RPMI8226 (cell line): ENCODE measurements around the gene LHFPL3.
"Not testable (repeated sequence)": the region's sequence is repeated elsewhere in the genome, so short reads cannot be mapped to it uniquely, and the experiment has no call there.

Experiments used
- DNase-seq: peaks from one replicate; pipeline ENCODE4 v3.0.0-alpha.2; 2015

LHFPL3 gene

DNA sequence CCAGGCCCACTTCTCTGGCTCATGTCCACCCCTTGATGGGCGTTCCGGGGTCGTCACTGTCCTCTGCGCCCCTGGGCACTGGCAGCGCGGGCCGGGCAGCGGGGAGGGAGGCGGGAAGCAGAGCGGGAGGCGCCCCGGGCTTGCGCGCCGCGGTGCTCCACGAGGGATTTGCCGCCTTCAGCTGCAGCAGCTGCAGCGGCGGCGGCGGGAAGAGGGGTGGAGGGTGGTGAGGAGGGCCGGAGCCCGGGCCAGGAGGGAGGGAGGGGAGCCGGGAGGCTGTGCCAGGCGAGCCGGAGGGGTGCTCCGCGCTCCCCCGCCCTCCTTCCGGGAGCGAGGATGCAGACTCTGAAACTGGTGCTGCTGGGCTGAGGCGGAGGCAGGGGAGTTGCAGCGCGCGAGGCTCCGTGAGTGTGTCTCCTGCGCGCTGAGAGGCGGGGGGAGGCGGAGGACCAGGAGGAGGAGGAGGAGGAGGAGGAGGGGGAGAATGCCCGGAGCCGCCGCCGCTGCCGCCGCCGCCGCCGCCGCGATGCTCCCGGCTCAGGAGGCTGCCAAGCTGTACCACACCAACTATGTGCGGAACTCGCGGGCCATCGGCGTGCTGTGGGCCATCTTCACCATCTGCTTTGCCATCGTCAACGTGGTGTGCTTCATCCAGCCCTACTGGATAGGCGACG is at the start of gene LHFPL3:
TSS of gene LHFPL3 (plus strand) at position 308 of the 674 bp plus-strand sequence.
- no peak for DNase-seq

DNA sequence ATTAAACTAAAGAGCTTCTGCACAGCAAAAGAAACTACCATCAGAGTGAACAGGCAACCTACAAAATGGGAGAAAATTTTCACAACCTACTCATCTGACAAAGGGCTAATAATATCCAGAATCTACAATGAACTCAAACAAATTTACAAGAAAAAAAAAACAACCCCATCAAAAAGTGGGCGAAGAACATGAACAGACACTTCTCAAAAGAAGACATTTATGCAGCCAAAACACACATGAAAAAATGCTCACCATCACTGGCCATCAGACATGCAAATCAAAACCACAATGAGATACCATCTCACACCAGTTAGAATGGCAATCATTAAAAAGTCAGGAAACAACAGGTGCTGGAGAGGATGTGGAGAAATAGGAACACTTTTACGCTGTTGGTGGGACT is 46.7 kb upstream of the LHFPL3 start:
- not testable (repeated sequence) for DNase-seq

DNA sequence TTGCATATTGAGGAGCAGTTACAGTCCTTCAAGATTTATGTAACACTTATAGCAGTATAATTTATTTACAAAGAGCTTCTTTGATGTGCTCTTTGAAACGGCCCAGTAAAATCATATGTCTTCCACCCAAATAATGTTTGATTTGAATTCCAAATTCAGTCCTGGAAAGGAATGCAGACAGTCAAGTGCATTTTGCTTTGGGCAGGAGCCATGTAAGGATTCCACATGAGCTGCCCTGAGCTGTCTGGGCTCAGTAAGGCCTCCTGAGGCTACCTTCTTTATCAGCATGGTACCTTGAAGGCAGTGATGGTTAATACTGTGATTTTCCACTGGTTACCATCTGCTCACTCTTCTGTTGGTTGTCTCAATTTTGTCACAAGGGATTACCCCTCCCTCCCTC is 41.6 kb upstream of the LHFPL3 start:
- no peak for DNase-seq

DNA sequence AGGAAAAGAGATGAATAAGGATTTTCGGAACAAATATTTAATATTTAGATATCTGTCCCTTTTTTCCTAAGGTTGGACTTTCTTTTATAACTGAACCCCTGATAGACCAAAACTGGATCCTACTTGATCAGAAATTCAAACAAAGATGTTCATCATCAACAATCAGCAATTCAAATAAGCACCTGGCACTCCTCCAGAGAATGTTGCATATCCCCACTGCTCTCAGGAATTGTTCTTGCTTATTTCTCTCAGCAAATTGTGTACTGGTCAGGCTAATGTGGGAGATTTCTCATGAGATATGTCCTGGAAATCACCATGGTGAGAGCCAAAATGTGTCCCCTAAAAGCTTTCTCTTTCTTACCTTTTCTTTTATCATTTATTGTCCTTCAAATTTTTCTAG is 40.3 kb upstream of the LHFPL3 start:
- no peak for DNase-seq

DNA sequence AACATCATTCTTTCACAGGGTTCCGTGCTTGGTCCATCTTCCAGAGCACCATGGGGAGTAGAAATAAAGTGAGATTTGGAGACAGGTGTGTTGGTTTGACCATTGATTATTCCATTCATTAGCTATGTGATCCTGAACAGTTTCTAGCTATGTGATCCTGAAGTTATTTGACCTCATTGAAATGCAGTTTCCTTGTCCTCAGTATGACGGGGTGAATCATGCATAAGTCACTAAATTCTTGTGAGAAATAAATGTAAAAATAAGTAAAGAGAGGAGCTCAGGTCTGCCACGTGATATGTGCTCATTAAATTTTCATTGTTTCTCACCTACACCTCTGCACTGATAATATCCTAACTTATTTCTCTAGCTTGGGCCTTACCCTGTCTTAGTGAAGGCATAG is 34.1 kb upstream of the LHFPL3 start:
- no peak for DNase-seq

DNA sequence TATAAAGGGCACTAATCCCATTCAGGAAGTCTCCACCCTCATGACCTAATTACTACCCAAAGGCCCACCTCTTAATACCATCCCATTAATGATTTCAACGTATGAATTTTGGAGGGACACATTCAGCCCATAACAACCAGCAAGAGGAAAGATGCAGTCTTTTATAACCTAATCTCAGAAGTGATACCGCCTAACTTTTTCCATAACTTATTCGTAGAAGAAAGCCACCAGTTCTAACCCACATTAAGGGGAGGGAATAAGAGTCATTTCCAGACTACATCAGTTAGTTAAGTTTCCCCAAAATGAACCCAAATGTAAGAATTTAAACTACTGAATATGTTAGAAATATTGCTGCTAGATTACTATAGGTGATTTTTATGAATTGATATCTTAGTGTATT is 32.1 kb upstream of the LHFPL3 start:
- no peak for DNase-seq

DNA sequence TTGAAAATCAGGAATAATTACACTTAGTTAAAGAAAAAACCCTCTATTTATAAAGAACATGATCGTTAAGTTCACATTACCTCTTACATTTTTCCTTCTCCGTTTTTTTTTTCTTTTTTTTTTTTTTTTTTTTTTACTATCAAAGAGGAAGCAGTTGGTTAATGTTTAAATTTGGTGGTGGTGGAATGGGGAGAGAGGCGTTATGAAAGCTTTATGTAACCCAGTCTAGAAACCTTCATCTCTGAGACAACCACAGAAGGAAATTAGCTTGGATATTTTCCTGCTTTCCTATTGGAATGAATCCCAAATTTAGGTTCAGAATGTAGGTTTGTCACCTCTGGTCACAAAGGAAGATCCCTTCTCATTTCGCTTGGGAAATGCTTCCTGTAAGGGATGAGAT is 31.5 kb upstream of the LHFPL3 start:
- no peak for DNase-seq

DNA sequence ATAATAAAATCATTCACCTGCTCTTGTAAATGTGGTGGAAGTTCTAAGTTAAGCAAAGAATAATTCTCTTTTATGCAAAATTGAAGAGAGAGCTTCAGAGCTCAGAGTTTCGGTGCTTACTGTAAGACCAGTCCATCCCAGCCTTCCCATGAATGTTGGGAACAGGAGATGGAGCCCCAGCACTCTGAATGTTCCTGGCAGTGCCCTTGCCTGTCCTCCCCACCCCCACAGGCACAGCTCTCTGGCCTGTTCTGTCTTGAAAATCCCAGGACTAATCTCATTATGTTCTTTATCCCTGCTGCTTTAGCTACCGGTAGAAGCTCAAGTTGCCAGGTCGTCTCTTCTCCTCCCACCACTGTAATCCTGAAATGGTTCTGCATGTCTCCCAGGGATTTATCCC is 29.1 kb upstream of the LHFPL3 start:
- no peak for DNase-seq

DNA sequence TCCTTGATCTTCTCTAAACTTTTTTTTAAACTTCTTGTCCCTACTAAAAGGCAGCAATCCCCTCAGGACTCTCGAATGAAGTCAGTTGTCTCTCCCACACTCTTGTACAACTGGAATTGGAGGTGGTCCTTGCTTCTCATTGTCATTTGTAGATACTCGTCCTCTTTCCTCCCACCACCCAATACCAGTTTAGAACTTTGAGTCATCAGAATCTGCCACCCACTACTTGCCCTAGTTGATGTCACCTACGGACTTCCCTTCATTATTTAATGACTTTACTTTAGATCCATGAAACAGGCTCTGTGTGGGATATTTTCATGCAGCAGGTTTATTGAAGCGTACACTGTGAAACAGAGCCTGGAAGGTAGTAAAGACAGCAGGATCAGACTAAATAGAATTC is 28.6 kb upstream of the LHFPL3 start:
- no peak for DNase-seq

DNA sequence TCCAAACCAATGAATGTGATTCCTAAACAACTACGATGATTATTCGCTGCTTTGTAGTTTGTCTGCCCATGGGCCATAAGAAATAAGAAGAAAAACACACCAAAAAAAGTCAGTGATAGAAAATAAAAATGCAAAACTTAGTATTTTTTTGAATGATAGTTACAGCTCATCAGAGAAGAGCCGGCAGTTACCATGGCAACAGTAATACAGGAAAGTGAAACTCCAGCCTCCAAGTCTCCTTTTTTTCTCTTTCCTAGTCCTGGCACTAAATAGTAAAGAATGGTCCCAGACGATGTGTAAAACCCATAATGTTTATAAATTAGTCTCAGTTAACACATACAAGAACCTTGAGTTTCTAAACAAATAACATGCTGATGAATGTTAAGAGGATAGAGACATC is 21.6 kb upstream of the LHFPL3 start:
- DNase-seq, result no peak

DNA sequence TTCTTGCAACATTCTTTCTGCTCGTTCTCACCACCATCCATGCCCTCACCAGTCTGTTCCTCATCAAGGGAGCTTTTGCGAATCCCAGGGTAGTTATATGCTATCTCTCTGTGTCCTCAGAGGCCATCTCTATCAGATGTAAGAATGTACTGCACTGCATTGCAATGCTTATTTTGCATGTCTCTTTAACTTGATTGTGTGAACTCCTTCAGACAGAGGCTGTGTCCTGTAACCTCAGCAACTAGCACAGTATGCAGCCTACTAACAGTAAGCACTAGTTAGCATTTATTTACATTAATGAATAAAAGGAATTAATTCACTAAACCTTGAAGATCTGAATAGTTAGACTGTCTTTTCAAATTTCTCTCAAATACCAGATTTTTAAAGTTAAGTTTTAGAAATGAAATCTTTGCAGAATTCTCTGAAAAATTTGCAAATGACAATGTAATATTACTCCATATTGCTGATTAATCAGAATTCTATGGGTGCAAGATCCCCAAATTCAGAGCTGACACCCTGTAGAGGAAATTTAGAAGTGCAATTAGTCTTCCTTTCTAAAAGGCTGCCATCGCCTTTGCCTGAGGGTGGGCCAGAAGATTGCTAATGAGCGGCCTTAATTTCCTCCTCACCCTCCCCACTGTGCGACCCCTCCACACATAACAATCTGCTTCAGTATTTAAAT is 10.3 kb upstream of the LHFPL3 start:
- no peak for DNase-seq

DNA sequence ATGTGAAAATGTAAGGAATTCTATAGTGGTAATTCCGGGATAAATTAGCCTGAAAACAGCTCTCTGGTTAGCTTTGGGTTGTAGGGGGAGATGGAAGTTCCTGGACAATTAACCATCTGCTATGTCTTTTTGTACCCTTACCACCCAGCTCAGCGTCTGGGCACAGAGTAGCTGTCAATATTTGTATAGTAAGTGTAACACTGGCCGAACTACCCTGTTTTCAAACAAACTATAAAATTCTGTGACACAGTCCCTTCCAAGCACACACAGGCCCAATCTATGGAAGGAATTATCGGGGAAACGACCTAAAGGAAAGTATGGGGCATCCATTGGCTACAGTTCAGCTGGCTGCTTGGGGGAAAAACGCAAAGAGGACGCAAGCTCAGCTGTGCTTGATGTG is 869 bp upstream of the LHFPL3 start:
- DNase-seq, result no peak

DNA sequence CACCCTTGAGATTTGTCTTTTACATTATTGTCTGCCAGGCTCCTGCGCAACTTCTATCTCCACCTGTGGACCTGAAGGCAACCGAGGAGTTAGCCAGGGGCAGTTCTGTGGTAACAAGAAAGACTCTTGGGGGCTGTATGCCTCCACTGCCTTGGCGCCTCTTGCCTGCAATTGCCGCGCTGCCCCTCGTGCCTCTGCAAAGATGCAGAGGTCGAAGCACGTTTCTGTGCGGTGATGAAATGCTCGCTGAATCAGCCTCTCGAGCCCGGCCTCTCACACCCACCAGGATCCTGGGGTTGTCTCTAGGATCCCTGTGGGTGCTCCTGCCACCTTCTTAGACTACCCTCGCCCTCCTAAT is 486 bp upstream of the LHFPL3 start:
- DNase-seq, result no peak

DNA sequence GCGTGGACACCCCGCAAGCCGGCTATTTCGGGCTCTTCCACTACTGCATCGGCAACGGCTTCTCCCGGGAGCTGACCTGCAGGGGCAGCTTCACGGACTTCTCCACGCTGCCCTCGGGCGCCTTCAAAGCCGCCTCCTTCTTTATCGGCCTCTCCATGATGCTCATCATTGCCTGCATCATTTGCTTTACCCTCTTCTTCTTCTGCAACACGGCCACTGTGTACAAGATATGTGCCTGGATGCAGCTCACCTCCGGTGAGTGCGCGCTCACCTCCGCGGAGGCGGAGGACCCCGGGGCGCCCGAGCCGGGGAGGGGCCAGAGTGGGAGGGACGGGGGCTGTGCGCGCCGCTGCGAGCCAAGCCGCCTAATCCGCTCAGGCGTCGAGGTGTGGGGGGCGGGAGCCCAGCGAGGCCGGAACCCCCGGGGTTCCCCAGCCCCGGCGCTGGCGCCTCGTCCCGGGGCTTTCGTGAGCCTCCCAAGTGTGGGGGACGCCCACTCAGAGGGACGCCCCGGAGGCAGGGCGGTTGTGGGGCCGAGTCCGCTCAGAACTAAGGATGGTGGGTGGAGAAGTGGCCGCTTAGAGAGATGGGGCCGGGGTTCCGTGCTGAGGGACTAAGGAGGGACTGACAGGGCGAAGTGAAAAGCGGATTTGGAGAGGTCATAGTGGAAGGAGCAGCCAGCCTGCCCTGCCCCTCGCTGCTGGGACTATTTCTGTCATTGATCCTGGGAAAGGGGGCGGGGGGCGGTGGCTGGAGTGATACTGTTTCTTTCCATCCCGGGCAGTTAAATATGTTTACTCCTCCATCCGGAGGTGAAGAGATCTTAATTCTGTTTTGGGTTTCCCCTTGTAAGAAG is 795 bp downstream of the LHFPL3 start:
- no peak for DNase-seq

DNA sequence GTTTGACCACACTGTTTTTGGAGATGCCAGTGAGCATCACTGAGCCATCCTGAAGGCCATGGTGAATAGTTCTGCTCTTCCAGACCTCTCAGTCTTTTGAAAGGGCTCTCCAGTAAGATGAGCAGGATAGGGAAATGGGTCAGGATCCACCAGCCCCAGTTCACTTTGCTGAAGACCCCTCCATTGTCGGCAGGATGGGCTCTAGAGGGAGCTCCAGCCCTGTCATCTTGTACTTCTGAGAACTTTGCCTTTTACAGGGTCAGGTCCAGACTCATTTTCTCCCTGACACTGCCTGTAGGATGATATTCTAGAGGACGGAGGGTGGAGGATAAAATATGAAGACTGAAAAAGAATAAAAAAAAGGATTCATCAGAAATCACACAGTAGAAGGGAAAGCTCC is 13.1 kb downstream of the LHFPL3 start:
- DNase-seq, result no peak

DNA sequence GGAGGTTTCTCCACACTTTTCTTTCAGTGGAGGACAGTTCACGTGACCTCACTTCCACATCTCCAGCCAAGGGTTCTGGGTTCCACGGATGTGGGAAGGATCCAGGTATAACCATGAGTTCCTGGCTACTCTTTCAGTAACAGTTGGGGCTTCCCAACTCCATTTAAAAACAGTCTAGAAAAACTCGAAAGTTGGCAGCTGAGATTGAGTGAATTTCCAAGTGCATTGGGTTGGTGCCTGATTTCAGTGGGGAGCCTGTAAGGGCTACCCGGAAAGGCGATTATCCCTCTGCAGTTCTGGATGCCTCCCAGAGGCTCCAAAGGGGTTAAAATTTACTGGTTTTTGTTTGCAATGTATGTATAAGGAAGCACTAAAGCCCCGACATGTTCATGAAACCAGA is 24.3 kb downstream of the LHFPL3 start:
- no peak for DNase-seq

DNA sequence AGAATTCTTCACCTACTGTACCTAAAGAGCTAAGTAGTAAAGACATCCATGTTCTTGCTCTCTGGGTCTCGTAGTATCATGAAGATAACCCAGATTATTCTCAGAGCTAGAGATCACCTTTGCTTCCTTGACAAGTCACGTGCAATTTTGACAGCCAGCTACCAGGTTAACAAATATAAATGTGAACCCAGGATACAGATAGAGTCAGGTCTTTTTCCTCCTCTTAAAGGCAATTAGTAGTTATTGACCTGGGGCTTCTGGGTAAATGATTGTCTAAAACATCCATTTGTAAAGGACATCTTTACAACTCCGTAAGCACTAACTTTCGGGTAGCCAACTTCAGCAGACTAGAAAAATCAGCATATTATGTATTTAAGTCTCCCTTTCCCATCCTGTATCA is 28.8 kb downstream of the LHFPL3 start:
- DNase-seq, result no peak

DNA sequence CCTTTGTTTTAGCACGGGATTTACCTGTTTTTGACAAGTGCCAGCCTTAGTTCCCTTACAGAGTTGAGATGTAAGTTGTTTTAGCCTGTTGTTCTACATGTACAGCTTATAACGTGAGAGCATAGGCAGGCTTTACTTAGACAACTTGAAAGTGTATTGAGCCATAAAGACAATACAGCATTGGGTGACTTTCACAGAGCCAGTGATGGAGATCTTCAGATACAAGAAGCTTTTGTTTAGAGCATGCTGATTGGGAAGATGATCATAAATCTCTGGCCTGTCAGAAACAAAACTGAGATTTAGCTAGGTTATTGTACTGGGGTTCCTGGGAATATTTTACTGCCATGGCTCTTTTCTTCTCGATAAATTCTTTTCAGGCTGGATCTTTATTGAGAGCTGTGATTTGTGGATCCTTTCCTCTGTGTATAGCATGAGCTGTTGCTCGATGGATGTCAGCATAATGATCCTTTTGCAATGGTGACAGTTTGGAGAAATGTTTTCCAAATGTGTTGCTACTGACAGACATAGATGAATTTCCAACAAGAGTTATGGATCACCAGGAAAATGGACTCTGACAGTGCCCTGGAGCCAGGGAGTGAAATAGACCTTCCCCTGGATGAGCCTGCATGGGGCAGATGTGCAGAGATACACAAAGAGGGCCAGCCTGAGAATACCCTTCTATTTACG is 30.2 kb downstream of the LHFPL3 start:
- no peak for DNase-seq

DNA sequence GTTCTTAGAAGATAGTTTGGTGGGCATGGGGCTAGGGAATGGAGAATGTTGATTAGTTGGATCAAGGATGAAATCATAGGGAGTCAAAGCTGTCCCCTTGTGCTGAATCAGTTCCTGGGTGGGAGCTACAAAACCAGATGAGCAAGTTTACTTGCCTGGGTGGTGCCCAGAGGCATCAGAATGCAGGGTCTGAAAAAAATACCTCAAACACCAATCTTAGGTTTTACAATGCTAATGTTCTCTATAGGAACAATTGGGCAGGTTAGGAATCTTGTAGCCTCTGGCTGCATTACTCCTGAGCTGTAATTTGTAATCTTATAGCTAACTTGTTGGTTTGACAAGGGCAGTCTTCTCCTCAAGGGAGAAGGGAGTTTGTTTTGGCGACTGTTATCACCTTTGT is 34.4 kb downstream of the LHFPL3 start:
- DNase-seq, result no peak

DNA sequence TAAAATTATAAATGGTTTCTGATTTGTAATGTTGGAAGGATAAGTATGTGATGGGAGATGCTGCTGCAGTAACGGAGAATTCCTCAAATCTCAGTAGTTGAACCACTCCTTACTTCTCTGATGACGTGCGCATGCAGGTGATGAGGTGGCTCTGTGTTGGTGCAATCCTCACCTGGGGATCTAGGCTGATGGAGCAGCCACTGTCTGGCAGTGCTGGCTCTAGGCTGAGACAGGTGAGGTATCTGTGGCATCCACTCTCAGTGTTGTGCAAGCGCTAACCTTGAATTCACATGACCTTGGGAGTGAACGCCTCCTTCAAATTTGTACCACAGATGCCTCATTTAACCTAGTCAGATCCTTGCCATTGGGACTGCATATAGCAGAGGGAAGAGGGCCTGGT is 35.0 kb downstream of the LHFPL3 start:
- DNase-seq, result no peak

DNA sequence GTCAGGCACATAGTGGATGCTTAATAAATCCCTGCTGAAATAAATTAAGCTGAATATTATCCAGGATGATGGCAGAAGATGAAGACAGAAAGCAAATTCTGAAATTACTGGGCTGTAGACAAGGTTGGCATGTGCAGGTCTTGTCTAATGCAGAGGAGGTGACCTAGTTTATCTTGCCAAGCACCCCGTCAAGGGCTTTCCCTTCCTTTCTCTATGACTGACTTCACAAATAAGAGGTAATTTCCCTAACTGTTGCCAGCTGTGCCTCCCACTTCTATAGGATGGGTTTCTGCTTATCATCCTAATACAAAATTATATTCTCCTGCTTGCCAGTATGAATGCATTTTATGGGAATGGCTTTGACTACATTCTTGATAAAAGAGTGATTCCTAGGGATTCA is 38.0 kb downstream of the LHFPL3 start:
- DNase-seq, result no peak

DNA sequence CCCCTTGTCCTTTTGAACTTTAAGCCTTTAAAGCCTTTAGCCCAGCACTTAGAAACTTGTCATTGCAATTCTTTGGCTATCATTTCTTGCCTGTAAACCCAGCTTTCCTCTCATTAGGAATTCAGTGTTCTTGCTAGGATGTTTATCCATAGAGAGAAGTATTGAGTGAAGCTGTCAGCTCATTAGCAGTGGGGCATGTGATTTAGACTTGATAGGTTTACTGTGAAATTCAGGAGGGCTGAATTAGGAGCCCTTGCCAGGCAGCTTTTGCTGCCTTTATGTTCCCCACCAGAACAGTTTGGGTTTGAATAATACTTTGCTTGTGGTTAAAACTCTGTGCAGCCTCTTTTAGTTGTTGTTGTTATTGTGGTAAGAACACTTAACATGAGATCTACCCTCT is 39.5 kb downstream of the LHFPL3 start:
- no peak for DNase-seq

DNA sequence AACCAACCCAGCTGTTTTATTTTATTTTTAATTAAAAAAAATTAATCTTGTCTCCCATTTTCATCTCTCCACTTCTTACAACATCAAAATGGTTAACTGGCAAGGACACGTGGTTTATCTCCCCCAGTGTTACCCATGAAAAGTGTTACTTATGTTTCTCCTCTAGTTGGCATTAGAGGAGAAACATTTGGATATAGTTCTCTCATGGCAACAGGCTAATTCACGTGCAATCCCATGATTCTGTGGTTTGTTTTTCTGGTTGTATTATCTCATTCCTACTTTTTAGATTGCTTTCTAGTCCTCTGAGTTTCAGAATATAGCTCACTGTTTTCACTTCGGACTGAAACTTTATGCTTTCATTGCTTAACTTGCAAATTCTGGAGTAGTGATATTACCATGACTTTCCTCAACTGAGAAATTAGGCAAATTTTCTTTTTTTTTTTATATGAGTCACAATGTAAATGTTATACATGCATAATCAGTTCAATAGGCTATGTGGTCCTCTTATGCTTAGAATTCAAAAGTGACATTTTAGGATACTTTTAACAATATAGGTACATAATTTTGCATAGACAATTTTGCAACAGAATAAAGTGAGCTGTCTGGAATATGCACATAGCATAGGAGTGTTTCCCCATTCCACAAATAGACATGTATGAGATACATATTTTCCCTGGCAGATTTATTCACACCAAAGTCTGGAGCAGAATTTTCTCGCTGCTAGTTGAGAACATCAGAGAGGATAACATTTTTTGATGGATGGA is 43.0 kb downstream of the LHFPL3 start:
- no peak for DNase-seq
